Stimulated activated CD4-positive, alpha-beta T cell treated with anti-CD3 and anti-CD28 coated beads, Interleukin-4, amount 100 ng/mL, for 4 hours (primary cell): ENCODE data around the gene ATP10A.

Source experiments
- DNase-seq, 2 experiments: peaks; one replicate each; pipeline ENCODE4 v3.0.0-alpha.2; 2020

Gene ATP10A

GRCh38 chr15:25734680-25735355 is 128.3 kb downstream of the ATP10A start:
- DNase-seq = no peak

GRCh38 chr15:25733856-25734679 is 129.1 kb downstream of the ATP10A start:
- no peak for DNase-seq

- no peak for DNase-seq
Observed at GRCh38 chr15:25733036-25733855, 129.9 kb downstream of the ATP10A start.

- no peak for DNase-seq
Observed at GRCh38 chr15:25732191-25732590, 130.9 kb downstream of the ATP10A start.

- DNase-seq = no peak
Observed at GRCh38 chr15:25731411-25731810, 131.7 kb downstream of the ATP10A start.

GRCh38 chr15:25730918-25731317 is 132.2 kb downstream of the ATP10A start:
- no peak for DNase-seq

- no peak for DNase-seq
Observed at GRCh38 chr15:25728816-25729215, 134.3 kb downstream of the ATP10A start.

GRCh38 chr15:25727867-25728600 is 135.1 kb downstream of the ATP10A start:
- DNase-seq = no peak

GRCh38 chr15:25727116-25727515 is 136.0 kb downstream of the ATP10A start:
- no peak for DNase-seq

- DNase-seq = no peak
Observed at GRCh38 chr15:25725758-25726157, 137.4 kb downstream of the ATP10A start.

GRCh38 chr15:25724899-25725298 is 138.2 kb downstream of the ATP10A start:
- no peak for DNase-seq

GRCh38 chr15:25721605-25721955 is 141.5 kb downstream of the ATP10A start:
- no peak for DNase-seq

- DNase-seq = no peak
Observed at GRCh38 chr15:25719101-25719985, 143.8 kb downstream of the ATP10A start.

GRCh38 chr15:25718597-25718996 is 144.5 kb downstream of the ATP10A start:
- no peak for DNase-seq

- no peak for DNase-seq
Observed at GRCh38 chr15:25718169-25718536, 145.0 kb downstream of the ATP10A start.

GRCh38 chr15:25717457-25718168 is 145.5 kb downstream of the ATP10A start:
- DNase-seq = no peak

- no peak for DNase-seq
Observed at GRCh38 chr15:25717127-25717456, 146.0 kb downstream of the ATP10A start.

GRCh38 chr15:25716414-25717126 is 146.6 kb downstream of the ATP10A start:
- DNase-seq = no peak

GRCh38 chr15:25715536-25716413 is 147.4 kb downstream of the ATP10A start:
- DNase-seq = no peak

- DNase-seq = no peak
Observed at GRCh38 chr15:25714538-25714840, 148.6 kb downstream of the ATP10A start.
